SK-N-SH (cell line): ENCODE results near the gene CENPV.

ENCODE experiments used
- CTCF ChIP-seq: fragments of 200-600 bp; sonication (generic); IDR thresholded peaks from 2 replicates; pipeline ENCODE4 v1.6.1; 2017; ENCODE audit warnings: antibody characterized with exemption, mild to moderate bottlenecking, moderate library complexity
- ELF1 ChIP-seq: IDR thresholded peaks from 2 replicates; pipeline ENCODE4 v1.4.0; 2012
- EP300 ChIP-seq, 2 experiments: IDR thresholded peaks; 2 replicates each; pipeline versions ENCODE4 v1.4.0 to v1.6.1; 2012; ENCODE audit warnings: borderline replicate concordance in 1 of 2, low read depth in 1 of 2, low read length in 1 of 2
- FOSL2 ChIP-seq: IDR thresholded peaks from 2 replicates; pipeline ENCODE4 v1.4.0; 2012; ENCODE audit warnings: low read depth, mild to moderate bottlenecking, moderate library complexity, borderline replicate concordance
- FOXM1 ChIP-seq: IDR thresholded peaks from 2 replicates; pipeline ENCODE4 v1.4.0; 2012; ENCODE audit warnings: low read depth, mild to moderate bottlenecking
- MAX ChIP-seq: IDR thresholded peaks from 2 replicates; pipeline ENCODE4 v1.4.0; 2012; ENCODE audit warnings: low read depth
- MXI1 ChIP-seq: IDR thresholded peaks from 2 replicates; pipeline ENCODE4 v1.6.1; 2012; ENCODE audit warnings: mild to moderate bottlenecking, low read depth, low read length, improper control_type of control experiment
- POLR2AphosphoS5 ChIP-seq: IDR thresholded peaks from 2 replicates; pipeline ENCODE4 v1.6.1; 2012; ENCODE audit warnings: low read depth, low read length
- SIN3A ChIP-seq: IDR thresholded peaks from 2 replicates; pipeline ENCODE4 v1.6.1; 2012; ENCODE audit warnings: low read depth, mild to moderate bottlenecking, low read length, moderate library complexity, borderline replicate concordance
- USF2 ChIP-seq: fragments of 150-350 bp; IDR thresholded peaks from 2 replicates; pipeline ENCODE4 v1.6.1; 2017; ENCODE audit warnings: antibody characterized with exemption, low read length, low read depth, borderline replicate concordance

- TF ChIP-seq CTCF: peak; percentile 19
- no peak for TF ChIP-seq POLR2AphosphoS5
- no peak for TF ChIP-seq USF2
- TF ChIP-seq MXI1: no peak
- TF ChIP-seq SIN3A: no peak
- no peak for TF ChIP-seq FOXM1
- no peak for TF ChIP-seq MAX
- TF ChIP-seq EP300 (IDR thresholded peaks at IDR 0.05; ENCODE audit: borderline replicate concordance in 1 of 2, low read depth in 1 of 2, low read length in 1 of 2): no peak
- TF ChIP-seq ELF1: no peak
- TF ChIP-seq FOSL2: no peak
These were observed at the start of gene CENPV for GRCh38 chr17:16353317-16354174.
